Peyer's patch (tissue), 4 donors: ENCODE measurements around the gene SOS2.

ENCODE experiments used
- POLR2A ChIP-seq, 2 donors: fragments of 450-650 bp; IDR thresholded peaks; one replicate each; pipeline ENCODE4 v1.5.1; 2017; ENCODE audit warnings: antibody characterized with exemption in 2 of 2, mild to moderate bottlenecking in 2 of 2, moderate library complexity in 2 of 2
- TF ChIP-seq, protein P1 (sequence below), 6 experiments: fragments of 450-650 bp in 4 of 6; fragments of 200-600 bp in 2 of 6; sonication (generic) in 1 of 6; IDR thresholded peaks; one replicate each; pipeline ENCODE4 v1.5.1; 2017 to 2019; ENCODE audit warnings: antibody characterized with exemption in 6 of 6, mild to moderate bottlenecking in 3 of 6, moderate library complexity in 1 of 6

DNA sequence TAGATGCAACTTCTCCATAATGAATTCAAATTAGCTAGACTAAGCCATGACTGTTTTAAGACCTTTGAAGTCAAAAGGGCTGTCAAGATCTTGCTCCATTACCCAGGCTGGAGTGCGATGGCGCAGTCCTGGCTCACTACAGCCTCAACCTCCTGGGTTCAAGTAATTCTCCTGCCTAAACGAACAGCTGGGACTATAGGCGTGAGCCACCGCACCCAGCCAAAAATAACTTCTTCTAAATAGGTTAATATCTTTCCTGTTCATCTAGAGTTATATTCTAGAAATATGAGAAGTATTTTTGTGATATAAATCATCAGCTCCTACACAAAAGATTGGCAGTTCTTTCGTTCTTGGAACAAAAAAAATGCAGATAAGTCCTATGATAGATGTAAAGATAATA, 39.6 kb upstream of the SOS2 start:
- TF ChIP-seq, protein P1, sequence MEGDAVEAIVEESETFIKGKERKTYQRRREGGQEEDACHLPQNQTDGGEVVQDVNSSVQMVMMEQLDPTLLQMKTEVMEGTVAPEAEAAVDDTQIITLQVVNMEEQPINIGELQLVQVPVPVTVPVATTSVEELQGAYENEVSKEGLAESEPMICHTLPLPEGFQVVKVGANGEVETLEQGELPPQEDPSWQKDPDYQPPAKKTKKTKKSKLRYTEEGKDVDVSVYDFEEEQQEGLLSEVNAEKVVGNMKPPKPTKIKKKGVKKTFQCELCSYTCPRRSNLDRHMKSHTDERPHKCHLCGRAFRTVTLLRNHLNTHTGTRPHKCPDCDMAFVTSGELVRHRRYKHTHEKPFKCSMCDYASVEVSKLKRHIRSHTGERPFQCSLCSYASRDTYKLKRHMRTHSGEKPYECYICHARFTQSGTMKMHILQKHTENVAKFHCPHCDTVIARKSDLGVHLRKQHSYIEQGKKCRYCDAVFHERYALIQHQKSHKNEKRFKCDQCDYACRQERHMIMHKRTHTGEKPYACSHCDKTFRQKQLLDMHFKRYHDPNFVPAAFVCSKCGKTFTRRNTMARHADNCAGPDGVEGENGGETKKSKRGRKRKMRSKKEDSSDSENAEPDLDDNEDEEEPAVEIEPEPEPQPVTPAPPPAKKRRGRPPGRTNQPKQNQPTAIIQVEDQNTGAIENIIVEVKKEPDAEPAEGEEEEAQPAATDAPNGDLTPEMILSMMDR (IDR thresholded peaks at IDR 0.05): no peak
- TF ChIP-seq POLR2A (IDR thresholded peaks at IDR 0.05): no peak
